ENCODE results near the gene RFX4. TPM values are rescaled to one million over a fixed set of nuclear protein-coding genes. Genes with fewer than 3 reads are reported as not detected.
"Not testable (repeated sequence)": the region's sequence is repeated elsewhere in the genome, so short reads cannot be mapped to it uniquely, and the experiment has no call there.

RFX4 gene
- total RNA-seq, 1 donor from 2014 or later: not detected

GRCh38 chr12:106723416-106723815, 140.6 kb downstream of the RFX4 start:
- no peak for TF ChIP-seq CTCF (IDR thresholded peaks at IDR 0.05; ENCODE audit: borderline replicate concordance)
- intact Hi-C loops (cut with micrococcal nuclease): no loop called here
- Histone ChIP-seq H3K27me3 (ENCODE audit: low read depth) (no peaks in the 10 kb centered on the region), H3K9me3 (replicated peaks) (no peaks in the 10 kb centered on the region), H3K4me1 (no peaks in the 10 kb centered on the region), H3K27ac (replicated peaks) (no peak overlapping the region), H3K4me3 (no peak overlapping the region), H3K36me3 (no peaks in the 10 kb centered on the region)
- DNase-seq: no peak

- TF ChIP-seq CTCF (IDR thresholded peaks at IDR 0.05; ENCODE audit: borderline replicate concordance): no peak
These were observed 141.3 kb downstream of the RFX4 start for GRCh38 chr12:106724116-106724515.

GRCh38 chr12:106724934-106725333, 142.1 kb downstream of the RFX4 start:
- Histone ChIP-seq H3K4me3 (no peak overlapping the region), H3K36me3 (no peaks in the 10 kb centered on the region), H3K4me1 (no peaks in the 10 kb centered on the region), H3K27me3 (ENCODE audit: low read depth) (no peaks in the 10 kb centered on the region), H3K9me3 (replicated peaks) (no peaks in the 10 kb centered on the region), H3K27ac (replicated peaks) (no peak overlapping the region)
- TF ChIP-seq CTCF (IDR thresholded peaks at IDR 0.05; ENCODE audit: borderline replicate concordance): no peak
- intact Hi-C loops (cut with micrococcal nuclease): no loop called here
- no peak for DNase-seq

More at GRCh38 chr12:106724116-106724515, 141.3 kb downstream of the RFX4 start:
- Histone ChIP-seq H3K4me3 (no peak overlapping the region), H3K27me3 (ENCODE audit: low read depth) (no peaks in the 10 kb centered on the region), H3K4me1 (no peaks in the 10 kb centered on the region), H3K27ac (replicated peaks) (no peak overlapping the region), H3K36me3 (no peaks in the 10 kb centered on the region), H3K9me3 (replicated peaks) (no peaks in the 10 kb centered on the region)
- intact Hi-C loops (cut with micrococcal nuclease): no loop called here
- no peak for DNase-seq

GRCh38 chr12:106726603-106727202, 143.9 kb downstream of the RFX4 start:
- H3K27me3 ChIP-seq (ENCODE audit: low read depth); intact Hi-C loops (cut with micrococcal nuclease): not testable (repeated sequence)

GRCh38 chr12:106729611-106730010, 146.8 kb downstream of the RFX4 start:
- intact Hi-C loops (cut with micrococcal nuclease): no loop called here
- H3K9me3 ChIP-seq (replicated peaks): no peaks in the 10 kb centered on the region
- no peak for DNase-seq
- no peak overlapping the region for H3K4me3 ChIP-seq
- no peaks in the 10 kb centered on the region for H3K4me1 ChIP-seq
- H3K27ac ChIP-seq (replicated peaks): no peak overlapping the region
- no peaks in the 10 kb centered on the region for H3K27me3 ChIP-seq (ENCODE audit: low read depth)
- TF ChIP-seq CTCF (IDR thresholded peaks at IDR 0.05; ENCODE audit: borderline replicate concordance): no peak
- no peaks in the 10 kb centered on the region for H3K36me3 ChIP-seq

More at GRCh38 chr12:106726603-106727202, 143.9 kb downstream of the RFX4 start:
- not testable (repeated sequence) for H3K4me3 ChIP-seq; DNase-seq; H3K4me1 ChIP-seq; H3K36me3 ChIP-seq; H3K9me3 ChIP-seq (replicated peaks); H3K27ac ChIP-seq (replicated peaks)

GRCh38 chr12:106732890-106733289, 150.1 kb downstream of the RFX4 start:
- Histone ChIP-seq H3K27me3 (ENCODE audit: low read depth) (no peaks in the 10 kb centered on the region), H3K36me3 (no peaks in the 10 kb centered on the region), H3K4me1 (no peaks in the 10 kb centered on the region), H3K27ac (replicated peaks) (no peak overlapping the region), H3K9me3 (replicated peaks) (no peaks in the 10 kb centered on the region), H3K4me3 (no peak overlapping the region)
- intact Hi-C loops (cut with micrococcal nuclease): no loop called here
- no peak for TF ChIP-seq CTCF (IDR thresholded peaks at IDR 0.05; ENCODE audit: borderline replicate concordance)
- DNase-seq: no peak
